HUES64 (cell line): ENCODE results near the gene TP53TG3D. TPM values are rescaled to one million over a fixed set of nuclear protein-coding genes. Genes with fewer than 3 reads are reported as not detected.
"Not testable (repeated sequence)": the region's sequence is repeated elsewhere in the genome, so short reads cannot be mapped to it uniquely, and the experiment has no call there.

Source experiments
- H3K27ac ChIP-seq: 2 replicates; pipeline ENCODE4 v1.7.0; 2013; ENCODE audit warnings: low read depth, low read length, inconsistent platforms
- H3K27me3 ChIP-seq: 2 replicates; pipeline ENCODE4 v1.6.1; 2013; ENCODE audit warnings: mild to moderate bottlenecking, low read length; ENCODE audit not compliant: insufficient read depth
- H3K36me3 ChIP-seq: 2 replicates; pipeline ENCODE4 v1.6.1; 2013; ENCODE audit warnings: mild to moderate bottlenecking, low read length; ENCODE audit not compliant: insufficient read depth
- H3K4me1 ChIP-seq: 2 replicates; pipeline ENCODE4 v1.6.1; 2013; ENCODE audit warnings: mild to moderate bottlenecking, low read length, moderate library complexity; ENCODE audit not compliant: insufficient read depth
- H3K4me3 ChIP-seq: 2 replicates; pipeline ENCODE4 v1.5.1; 2013; ENCODE audit warnings: mild to moderate bottlenecking, low read length, moderate library complexity
- H3K9ac ChIP-seq: 2 replicates; pipeline ENCODE4 v1.6.1; 2013; ENCODE audit warnings: mild to moderate bottlenecking, low read depth, low read length
- H3K9me3 ChIP-seq: 2 replicates; pipeline ENCODE4 v1.6.1; 2013; ENCODE audit warnings: low read depth, low read length; ENCODE audit not compliant: insufficient read depth
- WGBS: fragments of 150-250, 120-280 bp; methylation state at CpG from one replicate; pipeline ENCODE4 v1.1.7; 2013; ENCODE audit warnings: missing lambda C conversion rate; 5-methylcytosine and 5-hydroxymethylcytosine counted together
- polyA plus RNA-seq, 2 experiments: library from polyadenylated mRNA; stranded (reverse); fragments of 50-300 nt; gene quantifications; one replicate each; pipeline ENCODE4 v1.2.3, GENCODE V29; 2013

The TP53TG3D gene
- not detected for polyA plus RNA-seq (2013, experiment 1 of 2)
- polyA plus RNA-seq (2013, experiment 2 of 2), result not detected

DNA sequence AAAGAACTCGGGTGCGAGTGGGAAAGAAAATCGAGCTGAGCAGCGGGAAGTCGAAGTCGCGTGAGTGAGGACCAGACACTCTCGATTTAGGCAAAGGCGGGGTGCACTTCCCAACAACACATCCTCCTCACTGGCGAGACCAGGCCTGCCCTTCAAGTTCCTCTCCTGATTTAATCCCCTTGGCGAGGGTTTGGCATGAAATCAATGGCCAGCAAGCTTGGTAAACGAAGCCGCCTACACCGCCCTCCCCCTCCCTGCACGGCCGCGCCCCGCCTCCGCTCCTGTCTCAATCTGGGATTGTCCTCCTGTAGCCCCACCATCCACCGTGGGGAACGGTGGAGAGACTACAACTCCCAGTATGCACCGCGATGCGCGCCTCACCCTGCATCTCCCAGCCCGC lies at the start of gene TP53TG3D:
Gene TP53TG3D (plus strand): TSS at position 301 of the 400 bp plus-strand sequence. CDS start 68 bp downstream, at position 369.
- 90% methylated on average over 5 of the region's 26 CpGs for WGBS
- H3K36me3 ChIP-seq, H3K4me3 ChIP-seq: not testable (repeated sequence)

GRCh38 chr16:32253507-32253906 lies 421 bp downstream of the TP53TG3D start:
- not testable (repeated sequence) for H3K9ac ChIP-seq
- no CpG with 5 or more reads among the region's 20 CpGs for WGBS

More for the DNA sequence above, at the start of gene TP53TG3D:
- not testable (repeated sequence) for H3K4me1 ChIP-seq, H3K27ac ChIP-seq, H3K9ac ChIP-seq, H3K9me3 ChIP-seq, H3K27me3 ChIP-seq

GRCh38 chr16:32261526-32261925 lies 8.4 kb downstream of the TP53TG3D start:
- H3K4me1 ChIP-seq, H3K36me3 ChIP-seq, H3K27ac ChIP-seq, H3K27me3 ChIP-seq, H3K4me3 ChIP-seq, H3K9me3 ChIP-seq, H3K9ac ChIP-seq: not testable (repeated sequence)
- 82% methylated on average over 5 of the region's 5 CpGs for WGBS

More at GRCh38 chr16:32253507-32253906, 421 bp downstream of the TP53TG3D start:
- H3K9me3 ChIP-seq, H3K27me3 ChIP-seq, H3K4me3 ChIP-seq, H3K4me1 ChIP-seq, H3K36me3 ChIP-seq, H3K27ac ChIP-seq: not testable (repeated sequence)

DNA sequence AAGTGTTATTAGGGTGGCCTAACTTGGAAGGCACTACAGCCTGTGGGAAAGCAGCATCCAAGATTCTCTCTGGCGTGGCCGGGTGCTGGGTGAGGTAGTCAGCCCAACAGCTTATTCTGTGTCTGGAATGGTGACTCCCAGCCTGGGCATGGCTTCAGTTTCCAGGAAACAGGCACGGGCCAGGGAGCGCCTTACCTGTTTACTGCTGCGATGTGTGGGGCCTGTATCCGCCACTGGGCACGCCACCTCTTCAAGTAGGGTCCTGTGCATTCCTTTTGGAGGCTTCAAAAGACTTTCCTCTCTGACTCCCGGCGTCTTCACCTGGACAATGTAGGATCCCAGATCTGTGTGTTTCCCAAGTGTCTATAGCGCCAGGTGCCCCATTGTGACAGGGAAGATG lies 10.5 kb downstream of the TP53TG3D start:
- H3K27ac ChIP-seq, result not testable (repeated sequence)

GRCh38 chr16:32281910-32282309 lies 28.8 kb downstream of the TP53TG3D start:
- H3K4me3 ChIP-seq, H3K9me3 ChIP-seq, H3K27me3 ChIP-seq, H3K9ac ChIP-seq, H3K27ac ChIP-seq, H3K36me3 ChIP-seq, H3K4me1 ChIP-seq: not testable (repeated sequence)
- 100% methylated on average over 1 of the region's 1 CpG for WGBS

More for the DNA sequence above, 10.5 kb downstream of the TP53TG3D start:
- not testable (repeated sequence) for H3K9ac ChIP-seq, H3K36me3 ChIP-seq, H3K4me1 ChIP-seq, H3K27me3 ChIP-seq, H3K9me3 ChIP-seq, H3K4me3 ChIP-seq
- WGBS, result 86% methylated on average over 9 of the region's 10 CpGs

GRCh38 chr16:32283024-32283423 lies 29.9 kb downstream of the TP53TG3D start:
- H3K4me3 ChIP-seq, H3K9me3 ChIP-seq, H3K36me3 ChIP-seq, H3K9ac ChIP-seq, H3K27me3 ChIP-seq, H3K27ac ChIP-seq, H3K4me1 ChIP-seq: not testable (repeated sequence)

- not testable (repeated sequence) for H3K4me3 ChIP-seq, H3K4me1 ChIP-seq, H3K9me3 ChIP-seq, H3K27ac ChIP-seq, H3K36me3 ChIP-seq, H3K9ac ChIP-seq, H3K27me3 ChIP-seq
- WGBS, result 74% methylated on average over 5 of the region's 5 CpGs
Observed at GRCh38 chr16:32283917-32284495, 30.9 kb downstream of the TP53TG3D start.

GRCh38 chr16:32284800-32285796 lies 32.0 kb downstream of the TP53TG3D start:
- not testable (repeated sequence) for H3K4me1 ChIP-seq, H3K36me3 ChIP-seq, H3K27me3 ChIP-seq, H3K9me3 ChIP-seq, H3K27ac ChIP-seq, H3K4me3 ChIP-seq, H3K9ac ChIP-seq
- 46% methylated on average over 3 of the region's 3 CpGs for WGBS

DNA sequence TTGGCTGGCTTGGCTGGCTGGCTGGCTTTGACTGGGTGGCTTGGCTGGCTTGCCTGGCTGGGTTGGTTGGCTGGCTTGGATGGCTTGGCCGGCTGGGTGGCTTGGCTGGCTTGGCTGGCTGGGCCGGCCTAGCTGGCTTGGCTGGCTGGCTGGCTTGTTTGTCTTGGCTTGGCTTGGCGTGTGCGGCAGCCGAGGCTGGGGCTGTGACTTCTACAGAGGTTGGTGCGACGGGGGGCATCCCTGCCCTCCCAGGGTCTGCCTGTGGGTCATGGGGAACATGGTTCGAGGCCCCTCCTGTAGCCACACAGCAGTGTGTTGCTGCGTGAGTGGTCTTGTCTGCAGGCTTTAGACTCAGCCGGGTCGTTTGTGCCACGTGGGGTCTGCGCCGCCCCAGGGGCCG lies 33.1 kb downstream of the TP53TG3D start:
- not testable (repeated sequence) for H3K36me3 ChIP-seq, H3K27me3 ChIP-seq, H3K9me3 ChIP-seq, H3K9ac ChIP-seq, H3K27ac ChIP-seq, H3K4me3 ChIP-seq, H3K4me1 ChIP-seq
- 100% methylated on average over 5 of the region's 15 CpGs for WGBS

GRCh38 chr16:32287743-32288142 lies 34.7 kb downstream of the TP53TG3D start:
- H3K9ac ChIP-seq, H3K27ac ChIP-seq, H3K4me3 ChIP-seq, H3K36me3 ChIP-seq, H3K9me3 ChIP-seq, H3K4me1 ChIP-seq, H3K27me3 ChIP-seq: not testable (repeated sequence)
- 76% methylated on average over 11 of the region's 15 CpGs for WGBS

DNA sequence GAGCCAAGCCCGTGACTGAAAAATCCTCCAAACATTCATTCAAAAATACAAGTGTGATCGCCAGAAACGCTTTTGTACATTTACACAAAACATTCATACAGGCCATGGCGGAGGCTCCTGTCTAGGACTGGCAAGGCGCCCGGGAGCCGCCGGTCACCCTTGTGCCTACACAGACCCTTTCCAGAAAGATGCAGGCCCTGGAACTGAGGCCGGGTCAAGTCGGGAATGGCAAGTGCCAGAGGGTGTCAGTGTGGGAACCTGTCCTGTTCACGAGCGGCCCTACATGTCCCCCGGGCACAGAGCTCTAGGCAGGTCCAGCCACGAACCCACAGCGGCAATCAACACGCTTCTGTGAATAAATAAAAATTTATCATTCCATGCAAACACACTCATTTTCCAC lies 36.1 kb downstream of the TP53TG3D start:
- not testable (repeated sequence) for H3K4me1 ChIP-seq, H3K4me3 ChIP-seq, H3K9ac ChIP-seq, H3K27me3 ChIP-seq, H3K27ac ChIP-seq, H3K9me3 ChIP-seq, H3K36me3 ChIP-seq
- 100% methylated on average over 2 of the region's 16 CpGs for WGBS
